GM19328 (cell line): ENCODE data around the gene TCOF1.

Experiments used
- ATAC-seq: cut with Tn5 transposase; IDR thresholded peaks from one replicate; pipeline ENCODE4 v1.9.1; 2021; ENCODE audit warnings: mild to moderate bottlenecking, moderate library complexity; ENCODE audit not compliant: unreplicated experiment

TCOF1 gene

GRCh38 chr5:150357326-150358260 is at the start of gene TCOF1:
TCOF1 (plus strand) TSS chr5:150357697; CDS start chr5:150357747, 50 bp downstream.
- ATAC-seq, result peak; percentile 94

GRCh38 chr5:150309101-150309885 is 48.2 kb upstream of the TCOF1 start:
- ATAC-seq, result no peak

- no peak for ATAC-seq
Measured at GRCh38 chr5:150309886-150310239, 47.6 kb upstream of the TCOF1 start.

DNA sequence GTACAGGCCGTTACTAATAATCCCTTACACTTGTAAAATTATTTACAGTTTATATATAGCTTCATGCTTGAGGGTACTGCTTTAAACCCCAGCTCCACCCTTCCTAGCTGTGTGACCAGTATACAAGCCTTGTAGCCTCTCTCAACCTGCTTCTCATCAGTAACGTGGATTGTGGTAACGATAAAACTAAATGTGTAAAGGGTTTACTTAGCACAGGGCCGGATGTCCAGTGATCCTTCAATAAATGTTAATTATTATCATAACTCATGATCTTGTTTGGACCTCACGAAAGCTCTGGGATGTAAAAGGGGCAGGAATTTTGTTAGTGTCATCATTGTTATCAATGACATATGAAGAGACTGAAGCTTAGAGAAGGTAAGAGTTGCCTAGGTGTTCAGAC is 47.3 kb upstream of the TCOF1 start:
- no peak for ATAC-seq

DNA sequence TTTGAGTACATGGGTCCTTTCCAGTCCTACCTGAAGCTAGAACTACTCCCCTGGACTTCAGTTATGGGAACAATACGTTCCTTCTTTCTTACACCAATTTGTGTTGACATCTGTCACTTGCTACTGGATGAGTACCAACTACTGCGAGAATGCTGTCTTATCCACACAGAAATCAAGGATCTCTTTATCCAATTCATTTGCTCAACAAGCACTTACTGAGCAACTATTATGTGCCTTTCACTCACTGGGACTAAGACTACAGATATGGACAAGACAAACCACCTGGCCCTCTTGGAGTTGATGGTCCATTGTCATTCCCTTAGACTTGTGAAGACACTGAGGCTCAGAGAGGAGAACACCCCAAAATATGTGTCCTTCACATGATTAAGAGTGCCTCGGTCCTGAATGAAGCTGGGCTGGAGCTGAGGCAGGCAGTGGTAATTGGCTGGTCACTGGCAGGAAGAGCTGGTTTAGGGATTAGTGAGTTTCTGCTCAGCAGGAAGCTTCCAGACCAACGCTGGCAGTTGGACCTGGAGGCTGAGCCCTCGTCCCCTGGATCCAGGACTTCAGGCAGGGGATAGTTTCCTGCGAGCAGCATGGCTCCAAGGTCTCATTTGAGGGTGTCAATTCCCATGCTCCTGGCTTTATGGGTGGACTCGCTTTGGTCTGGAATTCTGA is 46.3 kb upstream of the TCOF1 start:
- ATAC-seq, result no peak

GRCh38 chr5:150312518-150312917 is 45.0 kb upstream of the TCOF1 start:
- ATAC-seq, result no peak

GRCh38 chr5:150313501-150313900 is 44.0 kb upstream of the TCOF1 start:
- no peak for ATAC-seq

- no peak for ATAC-seq
Measured at GRCh38 chr5:150313921-150314716, 43.4 kb upstream of the TCOF1 start.

DNA sequence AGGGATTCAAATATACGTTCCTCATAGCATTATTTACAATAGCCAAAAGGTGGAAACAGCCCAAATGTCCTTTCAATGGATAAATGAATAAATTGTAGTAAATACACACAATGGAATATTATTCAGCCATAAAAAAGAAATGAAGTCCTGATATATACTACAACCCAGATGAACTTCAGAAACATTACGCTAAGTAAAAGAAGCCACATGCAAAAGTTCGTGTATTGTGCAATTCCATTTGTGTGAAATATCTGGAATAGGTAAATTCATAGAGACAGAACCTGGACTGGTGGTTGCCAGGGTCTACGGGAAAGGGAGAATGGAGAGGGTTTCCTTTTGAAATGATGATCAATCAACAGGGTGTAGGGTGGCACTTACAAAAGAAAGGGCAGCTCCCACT is 42.3 kb upstream of the TCOF1 start:
- ATAC-seq, result no peak

DNA sequence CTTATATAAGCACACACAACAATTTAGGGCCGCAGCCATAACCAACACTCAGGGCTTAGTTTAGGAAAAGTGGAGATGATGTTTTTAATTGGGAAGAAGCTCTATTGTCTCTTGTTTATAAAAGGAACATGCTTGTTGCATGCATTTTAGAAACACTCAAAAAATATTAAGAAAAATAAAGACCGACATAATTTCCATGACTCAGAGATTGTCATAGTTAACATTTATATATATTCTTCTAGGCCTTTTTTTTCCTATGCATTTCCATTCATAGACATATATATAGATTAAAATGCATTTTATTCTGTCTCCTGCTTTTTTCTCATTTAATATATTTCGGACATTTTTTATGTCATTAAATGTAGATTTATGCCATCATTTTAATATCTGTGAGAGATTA is 41.2 kb upstream of the TCOF1 start:
- no peak for ATAC-seq

DNA sequence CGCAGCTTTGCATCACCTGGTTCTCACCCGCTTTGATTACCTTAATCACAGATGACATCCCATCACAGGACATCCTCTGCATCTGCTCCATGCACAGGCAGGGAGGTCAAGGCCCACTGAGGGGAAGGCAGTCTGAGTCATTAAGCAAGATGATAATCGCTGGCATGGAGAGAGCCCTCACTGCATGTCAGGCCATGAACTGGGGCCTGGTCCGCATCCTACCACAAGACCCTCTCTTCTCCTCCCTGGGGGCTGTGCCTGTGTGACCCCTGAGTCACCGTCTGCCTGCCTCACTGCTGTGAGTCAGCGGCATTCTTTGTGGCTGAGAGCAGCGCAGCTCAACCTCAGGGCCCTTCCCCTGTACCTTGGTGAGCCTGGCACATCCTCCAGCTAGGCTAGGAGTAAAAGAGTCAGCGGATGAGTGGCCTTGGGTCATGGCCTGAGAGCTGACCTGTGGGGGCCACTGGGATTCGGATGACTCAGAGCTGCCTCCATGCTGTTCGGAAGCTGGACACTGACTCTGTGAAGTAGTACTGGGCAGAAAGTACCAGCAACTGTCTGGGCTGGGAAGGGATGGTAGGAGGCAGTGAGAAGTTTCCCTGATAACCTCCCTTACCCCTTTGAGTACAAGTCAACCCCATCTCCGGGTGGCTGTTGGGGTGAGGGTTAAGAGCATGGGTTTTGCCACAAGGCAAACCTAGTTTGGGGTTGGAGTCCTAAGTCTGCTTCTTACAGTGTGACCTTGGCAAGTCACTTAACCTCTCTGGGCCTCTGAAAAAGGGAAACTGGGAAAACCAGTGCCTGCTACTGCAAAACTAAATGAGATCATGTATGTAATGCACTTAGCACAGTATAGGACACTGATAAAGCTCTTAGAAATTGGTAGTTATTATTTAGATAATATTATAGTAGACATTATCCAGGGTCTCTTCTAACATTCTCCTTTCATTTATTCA is 40.2 kb upstream of the TCOF1 start:
- no peak for ATAC-seq

DNA sequence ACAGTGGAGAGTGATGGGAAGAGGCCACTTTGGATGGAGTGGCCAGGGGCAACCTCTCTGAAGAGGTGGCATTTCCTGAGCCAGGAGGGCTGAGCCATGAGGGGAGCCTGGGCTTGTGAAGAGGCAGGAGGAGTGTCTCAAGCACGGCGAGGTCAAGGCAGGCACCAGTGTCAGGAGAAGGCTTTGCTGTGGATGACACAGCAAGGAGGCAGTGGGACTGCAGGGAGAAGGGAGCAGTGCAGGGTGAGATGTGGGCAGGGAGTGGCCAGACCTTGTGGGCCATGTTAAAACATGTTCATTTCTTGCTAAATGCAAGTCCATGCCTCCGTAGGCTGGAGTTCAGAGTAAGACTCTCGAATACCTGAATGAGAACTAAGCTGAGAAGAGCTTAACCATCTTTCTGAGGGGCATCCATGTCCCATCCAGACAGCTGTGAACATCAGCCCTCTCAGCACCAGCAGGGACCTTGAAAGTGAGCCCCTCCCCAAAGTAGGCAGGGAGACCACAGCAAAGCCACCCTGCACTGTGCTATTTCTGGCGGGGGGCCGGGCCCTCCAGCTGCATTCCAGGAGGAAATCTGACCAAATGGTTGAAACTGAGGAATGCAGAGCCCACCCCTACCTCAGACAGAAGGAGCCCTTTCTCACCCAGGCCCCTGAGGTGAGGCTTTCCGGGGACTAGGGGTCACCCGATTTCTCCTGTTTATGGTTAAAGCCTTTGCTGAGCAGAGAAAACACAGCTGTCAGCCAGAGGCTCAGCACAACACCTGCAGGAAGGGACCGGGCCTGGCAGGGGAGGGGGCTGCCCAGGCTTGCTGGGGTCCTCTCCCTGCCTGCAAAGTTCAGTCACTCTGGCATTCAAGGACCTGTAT is 38.6 kb upstream of the TCOF1 start:
- ATAC-seq, result no peak

- no peak for ATAC-seq
Measured at GRCh38 chr5:150319484-150319790, 38.1 kb upstream of the TCOF1 start.

DNA sequence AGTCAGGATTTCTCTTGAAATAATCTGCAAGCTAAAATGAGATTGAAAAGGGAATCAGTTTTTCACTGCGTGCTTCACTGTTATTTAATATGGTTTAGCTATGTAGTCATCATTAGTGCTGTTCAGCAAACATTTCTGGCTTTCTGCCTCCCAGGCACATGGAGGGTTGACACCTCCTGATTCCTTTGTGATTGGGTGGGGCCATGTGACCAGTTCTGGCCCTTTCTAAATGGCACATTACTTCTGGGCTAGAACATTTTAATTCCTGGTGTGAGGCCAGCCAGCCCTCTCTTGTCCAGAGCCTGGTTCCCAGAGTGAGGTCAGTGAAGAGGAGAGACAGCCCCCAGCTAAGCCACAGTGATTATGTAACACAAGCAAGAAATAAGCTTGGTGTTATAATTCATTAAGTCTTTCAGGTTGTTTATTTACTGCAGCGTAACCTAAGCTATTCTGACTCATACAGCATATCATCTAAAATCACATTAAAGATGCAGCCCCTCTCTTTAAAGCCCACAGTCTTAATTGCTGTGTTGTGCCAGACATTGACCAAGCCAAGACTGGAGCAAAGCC is 37.4 kb upstream of the TCOF1 start:
- ATAC-seq, result no peak

DNA sequence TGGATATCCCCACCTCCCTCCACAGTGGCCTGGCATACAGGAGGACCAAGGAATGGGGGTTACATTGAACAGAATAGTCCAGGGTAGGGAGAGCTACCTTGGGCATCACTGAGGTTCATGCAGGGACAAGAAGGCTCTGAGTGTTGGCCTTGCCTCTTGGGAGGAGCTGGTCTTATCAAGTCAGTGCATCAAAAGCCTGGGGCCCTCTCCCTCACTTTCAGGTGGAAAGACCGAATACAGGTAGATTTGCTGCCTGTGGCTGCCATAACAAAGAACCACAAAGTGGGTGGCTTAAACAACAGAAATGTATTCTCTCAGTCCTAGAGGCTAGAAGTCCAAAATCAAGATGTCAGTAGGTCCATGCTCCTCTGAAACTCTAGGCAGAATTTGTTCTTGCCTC is 36.3 kb upstream of the TCOF1 start:
- ATAC-seq, result no peak

DNA sequence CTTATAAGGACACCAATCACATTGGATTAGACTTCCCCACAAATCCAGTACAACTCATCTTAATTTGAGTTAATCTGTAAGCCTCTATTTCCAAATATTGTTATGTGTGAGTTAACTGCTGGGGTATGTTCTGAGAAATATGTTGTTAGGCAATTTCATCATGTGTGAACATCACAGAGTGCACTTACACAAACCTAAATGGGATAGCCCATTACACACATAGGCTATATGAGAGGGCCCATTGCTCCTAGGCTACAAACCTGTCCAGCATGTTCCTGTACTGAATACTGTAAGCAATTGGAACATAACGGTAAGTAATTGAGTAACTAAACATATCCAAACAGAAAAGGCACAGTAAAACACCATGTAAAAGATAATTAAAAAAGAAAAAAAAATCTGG is 35.7 kb upstream of the TCOF1 start:
- no peak for ATAC-seq

DNA sequence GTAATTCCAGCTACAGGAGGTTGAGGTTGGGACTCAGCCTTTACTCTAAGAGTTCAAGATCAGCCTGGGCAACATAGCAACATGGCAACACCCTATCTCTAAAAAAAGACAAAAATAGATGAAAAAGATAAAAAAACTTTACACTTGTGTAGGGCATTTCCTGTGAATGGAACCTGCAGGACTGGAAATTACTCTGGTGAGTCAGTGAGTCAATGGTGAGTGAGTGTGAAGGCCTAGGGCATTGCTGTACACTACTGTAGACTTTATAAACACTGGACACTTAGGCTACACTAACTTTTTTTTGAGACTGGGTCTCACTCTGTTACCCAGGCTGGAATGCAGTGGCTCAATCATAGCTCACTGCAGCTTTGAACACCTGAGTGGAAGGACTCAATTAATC is 35.3 kb upstream of the TCOF1 start:
- no peak for ATAC-seq

- no peak for ATAC-seq
Measured at GRCh38 chr5:150323092-150323491, 34.4 kb upstream of the TCOF1 start.
